ENCODE measurements around the gene PHAF1.

Gene PHAF1

DNA sequence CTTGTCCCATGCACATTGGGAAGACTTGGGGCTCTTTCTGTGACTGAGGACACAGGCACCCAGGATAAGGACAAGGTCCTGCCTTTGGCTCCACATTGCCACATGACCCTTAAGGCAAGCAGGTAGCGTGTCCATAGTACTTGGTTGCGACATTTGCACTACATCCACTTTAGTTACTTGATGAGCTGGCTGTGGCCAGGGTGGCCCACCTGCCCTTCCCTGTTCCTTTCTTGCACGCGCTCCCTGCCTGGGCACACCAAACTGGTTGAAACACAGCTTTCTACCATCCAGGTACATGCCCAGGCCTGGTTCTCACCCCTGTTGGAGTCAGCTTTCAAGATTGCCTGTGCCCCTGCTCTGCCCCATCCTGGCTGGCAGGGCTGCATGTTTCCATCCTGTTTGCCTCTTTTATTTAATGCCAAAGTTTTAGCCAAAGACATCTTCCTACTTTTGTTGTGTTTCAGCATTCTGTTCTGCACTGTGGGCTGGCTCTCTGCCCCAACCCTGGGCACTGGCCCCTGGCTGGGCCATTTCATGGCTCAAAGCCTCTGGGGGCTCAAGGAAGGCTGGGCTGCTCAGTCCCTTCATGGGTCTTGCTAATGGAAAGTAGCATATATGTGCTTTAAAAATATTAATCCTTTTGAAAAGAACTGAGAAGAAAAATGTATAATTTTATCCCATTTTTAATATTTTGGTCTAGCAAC is 37.8 kb downstream of the PHAF1 start:
- DNase-seq (ENCODE audit: low read depth): no peak

DNA sequence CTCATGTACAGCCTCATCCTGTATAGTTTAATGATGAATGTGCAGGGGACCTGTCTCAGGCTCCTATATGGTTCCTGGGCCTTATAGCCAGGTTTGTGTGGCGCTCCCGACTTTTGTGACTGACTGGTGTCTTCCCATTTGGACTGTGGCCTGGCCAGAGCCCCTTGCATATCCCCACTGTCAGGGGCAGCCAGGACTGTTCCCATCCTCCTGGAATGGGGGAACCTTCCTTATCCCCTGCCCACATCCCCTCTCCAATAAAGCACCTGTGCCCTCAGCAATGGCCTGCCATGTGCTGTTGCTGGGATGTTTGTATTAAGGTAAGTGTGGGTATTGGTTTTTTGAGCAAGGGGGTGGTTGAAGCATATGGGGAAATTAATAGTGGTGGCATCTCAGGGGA is 38.5 kb downstream of the PHAF1 start:
- no peak for DNase-seq (ENCODE audit: low read depth)

DNA sequence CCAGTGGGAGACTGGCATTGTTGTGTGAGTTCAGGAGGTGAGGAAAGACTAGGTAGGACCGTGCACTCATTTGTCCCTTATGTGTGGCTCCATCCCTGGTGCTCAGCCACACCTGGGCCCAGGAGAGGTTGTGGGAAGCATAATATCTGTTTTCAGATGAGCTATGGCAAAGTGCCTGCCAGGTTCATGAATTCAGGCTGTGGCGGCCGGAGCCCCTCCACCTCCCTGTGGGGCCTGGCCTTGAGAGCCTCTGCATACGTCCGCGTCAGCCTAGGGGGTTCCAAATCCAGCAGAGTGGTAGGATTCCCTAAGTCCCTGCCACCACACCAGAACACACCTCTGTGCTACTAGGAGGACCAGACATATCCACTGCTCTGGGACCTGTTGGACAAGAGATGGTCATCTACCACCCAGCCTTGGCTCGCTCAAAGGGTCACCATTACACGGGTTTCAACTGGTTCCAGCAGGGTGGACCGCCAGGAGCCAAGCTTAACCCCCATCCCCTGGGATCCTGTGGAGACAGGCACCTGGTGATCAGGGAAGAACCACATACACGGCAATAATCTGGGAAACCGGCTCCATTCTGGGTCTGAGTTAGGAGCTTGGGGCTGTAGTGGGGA is 39.0 kb downstream of the PHAF1 start:
- DNase-seq (ENCODE audit: low read depth): no peak

DNA sequence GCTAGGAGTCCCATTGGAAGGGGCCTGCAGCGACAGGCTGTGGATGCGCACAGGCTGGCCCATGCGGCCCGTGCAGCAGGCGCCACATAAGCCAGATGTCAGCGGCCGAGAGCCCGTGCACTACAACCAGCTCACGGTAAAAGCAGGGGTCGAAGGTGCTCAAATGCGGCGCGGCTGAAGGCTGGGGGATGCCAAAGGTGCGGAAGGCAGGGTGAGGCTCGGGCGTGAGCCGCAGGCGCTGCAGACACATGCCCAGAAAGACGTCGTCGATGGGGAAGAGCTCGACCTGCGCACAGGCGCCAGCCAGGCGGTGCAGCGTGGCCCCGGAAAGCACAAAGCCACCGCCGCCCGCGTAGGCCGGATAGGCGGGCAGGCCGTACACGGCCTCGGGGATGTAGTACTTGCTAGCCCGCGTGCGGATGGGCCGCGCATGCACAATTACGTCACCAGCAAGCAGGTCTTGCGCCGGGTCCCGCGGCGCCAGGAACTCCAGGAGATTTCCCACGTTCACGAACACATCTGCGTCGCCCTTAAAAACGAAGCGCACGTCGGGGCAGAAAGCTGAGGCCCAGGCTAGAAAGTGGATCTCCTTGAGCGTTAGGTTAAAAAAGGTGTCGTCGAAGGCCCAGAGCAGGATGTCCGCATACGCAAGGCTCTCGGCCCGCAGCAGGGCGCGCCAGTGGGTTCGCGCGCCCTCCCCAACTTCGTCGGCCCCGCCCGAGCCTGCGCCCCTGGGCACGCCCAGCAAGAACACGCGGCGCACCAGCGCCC is 39.7 kb downstream of the PHAF1 start:
- DNase-seq (ENCODE audit: low read depth): no peak

DNA sequence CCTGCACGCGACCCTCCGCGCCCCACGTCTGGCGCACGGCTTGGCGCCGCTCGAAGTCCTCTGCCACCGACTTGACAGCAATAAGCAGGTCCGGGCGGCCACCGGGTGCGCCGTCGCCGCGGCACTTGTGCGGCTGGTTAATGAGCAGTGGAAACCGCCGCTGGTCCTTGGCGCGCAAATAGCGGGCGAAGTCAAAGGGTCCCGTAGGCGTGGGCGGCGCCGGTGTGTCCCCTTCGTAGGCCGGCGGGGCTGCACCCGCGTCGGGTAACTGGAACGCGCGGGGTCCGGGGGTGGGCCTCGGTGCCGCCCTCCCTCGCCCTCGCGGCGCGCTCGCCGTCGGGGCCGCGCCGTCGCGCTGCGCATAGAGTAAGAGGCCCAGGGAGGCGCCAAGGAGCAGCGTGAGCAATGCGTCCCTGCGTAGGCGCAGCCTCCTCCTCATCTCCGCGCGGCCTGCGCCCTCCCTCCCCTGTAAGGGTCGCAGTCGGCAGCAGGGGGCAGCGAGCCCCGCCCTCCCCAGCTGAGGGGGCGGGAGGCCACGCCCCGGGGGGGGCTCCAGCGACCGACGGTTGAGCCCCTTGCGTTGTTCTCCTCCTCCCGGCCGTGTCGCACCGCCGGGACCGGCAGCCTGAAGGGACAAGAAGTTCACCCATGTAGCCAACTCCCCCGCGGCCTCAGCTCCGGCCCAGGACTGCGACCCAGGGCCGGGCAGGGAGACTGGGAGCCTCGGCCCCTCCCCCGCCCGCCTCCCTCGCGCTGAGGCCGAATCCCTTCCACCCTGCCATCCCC is 40.5 kb downstream of the PHAF1 start:
- no peak for DNase-seq (ENCODE audit: low read depth)

DNA sequence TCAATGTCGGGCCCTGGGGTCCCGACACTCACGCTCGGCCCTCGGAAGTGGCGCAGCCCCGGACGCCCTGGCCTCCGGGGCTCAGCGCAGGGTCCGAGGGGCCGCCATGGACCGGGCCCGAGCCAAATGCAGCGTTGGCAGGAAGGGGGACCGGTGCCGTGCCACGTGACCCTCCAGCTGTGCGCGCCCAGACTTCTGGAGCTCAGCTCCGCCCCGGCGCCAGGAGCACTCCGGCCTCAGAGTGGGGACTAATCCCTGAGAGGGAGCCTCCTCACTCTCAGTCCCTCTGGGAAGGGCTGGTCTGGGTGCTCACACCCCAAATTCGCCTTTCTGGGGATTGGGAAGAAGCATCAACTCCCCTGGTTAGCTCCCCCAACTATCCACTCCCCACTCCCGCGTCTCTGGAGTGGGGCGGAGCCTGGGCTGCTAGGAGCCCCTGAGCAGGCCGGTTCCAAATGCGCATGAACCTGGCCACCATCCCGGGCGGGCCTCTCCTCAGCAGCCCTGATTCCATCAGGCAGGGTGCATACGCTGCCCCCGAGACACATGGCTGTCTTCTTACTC is 41.2 kb downstream of the PHAF1 start, which contains the start of gene B3GNT9:
B3GNT9 (minus strand) TSS at position 166 of the 564 bp plus-strand sequence. CDS start 513 bp downstream, outside the sequence.
- no peak for DNase-seq (ENCODE audit: low read depth)

DNA sequence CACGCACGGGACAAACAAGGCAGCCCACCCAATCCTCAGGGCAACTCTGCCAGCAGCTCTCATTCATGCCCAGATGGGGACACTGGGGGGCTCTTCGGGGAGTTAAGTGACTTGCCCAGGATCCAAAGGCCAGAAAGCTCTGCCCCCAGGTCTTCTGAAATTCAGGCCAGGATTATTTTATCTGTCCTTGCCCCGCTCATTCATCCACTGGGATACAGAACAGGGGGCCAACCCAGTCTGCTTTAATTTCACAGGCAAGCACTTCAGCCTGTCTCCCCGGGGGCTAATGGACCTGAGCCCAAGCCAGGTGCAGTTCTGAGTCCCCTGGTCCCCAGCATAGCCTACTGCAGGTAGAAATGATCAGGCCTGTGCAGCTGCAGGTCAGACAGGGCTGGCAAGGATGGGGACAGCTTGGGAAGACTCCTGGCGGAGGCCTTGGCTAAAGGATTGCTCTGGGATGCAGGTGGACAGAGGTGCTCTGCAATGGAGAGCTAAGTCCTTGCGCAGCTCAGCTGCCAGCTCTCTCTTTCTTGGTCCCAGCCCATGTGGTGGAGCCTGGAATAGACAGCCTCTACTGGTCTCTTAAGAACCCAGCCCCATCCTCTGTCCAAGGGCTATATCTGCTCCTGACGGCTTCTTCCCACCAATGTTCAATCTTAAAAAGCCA is 41.8 kb downstream of the PHAF1 start:
- DNase-seq (ENCODE audit: low read depth): no peak

DNA sequence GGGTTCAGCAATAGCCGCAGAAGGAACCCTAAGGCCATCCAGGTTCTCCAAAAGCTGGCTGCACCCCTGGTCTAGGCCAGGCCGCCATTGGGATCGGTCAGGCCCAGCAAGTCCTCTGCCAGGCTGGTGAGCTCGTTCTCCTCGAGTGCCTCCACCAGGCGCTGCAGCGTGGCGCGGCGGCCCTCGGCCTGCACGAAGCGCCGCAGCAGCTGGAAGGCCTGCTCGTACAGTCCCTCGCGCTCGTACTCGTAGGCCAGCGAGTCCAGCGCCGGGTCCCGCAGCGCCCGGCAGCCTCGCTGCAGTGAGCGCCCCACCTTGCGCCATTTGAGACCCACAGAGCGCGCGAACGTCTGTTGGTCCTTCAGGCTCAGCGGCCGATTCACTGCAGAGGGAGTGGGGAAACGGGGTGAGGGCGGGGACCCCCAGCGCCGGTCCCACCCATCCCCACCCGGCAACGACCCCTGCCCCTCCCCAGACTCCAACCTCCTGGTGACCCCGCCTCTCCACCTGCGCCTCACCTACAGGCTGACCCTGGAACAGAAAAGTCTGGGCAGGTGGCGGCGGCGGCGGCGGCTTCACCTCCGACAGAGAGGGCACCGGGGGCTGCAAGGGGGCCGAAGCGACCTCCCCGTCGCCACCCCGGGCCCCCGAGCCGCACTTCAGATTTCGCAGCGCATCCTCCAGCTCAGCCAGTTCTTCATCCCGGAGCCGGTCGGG is 45.0 kb downstream of the PHAF1 start:
- no peak for DNase-seq (ENCODE audit: low read depth)

DNA sequence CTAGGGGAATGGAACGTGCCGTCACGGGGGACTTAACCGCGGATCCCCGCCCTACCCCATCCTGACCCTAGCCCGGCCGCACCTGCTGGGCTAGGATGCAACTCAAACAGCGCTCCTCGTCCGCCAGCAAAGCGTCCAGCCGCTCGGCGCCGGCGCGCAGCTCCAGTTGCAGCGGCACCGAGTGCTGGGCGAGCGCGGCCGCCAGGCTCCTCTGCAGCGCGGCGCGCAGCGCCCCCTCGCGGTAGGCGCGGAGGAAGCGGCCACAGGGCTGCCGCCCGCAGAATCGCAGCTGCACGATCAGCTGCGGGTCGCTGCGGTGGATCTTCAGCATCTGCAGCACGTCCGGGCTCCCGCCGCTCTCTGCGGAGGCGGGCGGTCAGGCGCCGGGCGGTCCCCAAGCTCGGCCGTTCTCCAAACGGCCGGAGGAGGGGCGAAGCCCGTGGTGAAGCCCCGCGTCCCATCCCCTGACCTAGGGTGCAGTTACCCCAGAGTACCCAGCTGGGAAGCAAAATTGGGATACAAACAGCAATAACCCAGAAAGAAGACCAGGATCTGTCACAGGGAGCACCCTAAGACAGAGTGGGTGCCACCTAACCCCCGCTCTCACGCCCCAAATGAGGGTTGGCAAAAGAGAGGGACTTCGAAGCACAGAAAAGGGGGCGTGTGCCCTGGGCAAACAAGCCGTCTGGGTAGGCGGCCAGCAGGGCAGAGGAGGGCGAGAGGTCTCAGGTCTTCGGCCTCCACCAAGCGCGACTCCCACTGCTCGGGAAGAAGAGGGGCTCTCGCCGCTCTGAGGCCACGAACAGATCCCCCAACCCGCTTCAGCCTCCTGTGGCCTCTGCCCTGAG is 45.8 kb downstream of the PHAF1 start:
- DNase-seq (ENCODE audit: low read depth): no peak

DNA sequence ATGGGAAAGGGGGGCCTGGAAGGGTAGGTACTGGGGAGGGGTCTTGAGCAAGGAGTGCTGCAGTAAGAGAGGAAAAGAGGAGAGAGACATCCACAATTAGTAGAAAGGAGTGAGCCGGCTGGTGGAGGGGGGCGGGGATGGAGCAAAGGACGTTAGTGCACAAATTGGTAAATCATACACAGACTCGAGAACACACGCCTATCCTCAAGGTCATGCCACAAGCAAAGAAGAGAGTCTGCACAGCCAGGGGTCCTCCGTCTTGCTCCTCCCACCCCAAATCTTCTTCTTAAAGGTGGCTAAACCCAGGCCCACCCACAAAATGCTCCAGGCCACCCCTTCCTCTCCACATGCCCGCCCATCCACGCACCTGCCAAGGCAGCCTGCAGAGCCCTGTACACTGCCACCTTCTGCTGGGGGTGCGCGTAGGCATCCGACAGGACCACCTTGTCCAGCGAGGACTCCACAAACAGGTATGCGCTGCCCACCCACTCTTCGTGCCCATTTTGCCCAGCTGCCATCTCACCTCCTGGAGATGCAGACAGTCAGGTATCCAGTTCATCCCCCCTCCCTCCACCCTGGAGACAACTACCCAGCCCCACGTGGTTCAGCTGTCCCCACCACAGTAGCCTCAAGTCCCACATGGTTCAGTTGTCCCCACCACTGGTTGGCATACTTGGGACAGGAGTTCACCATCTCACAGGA is 46.6 kb downstream of the PHAF1 start:
- no peak for DNase-seq (ENCODE audit: low read depth)

- no peak for DNase-seq (ENCODE audit: low read depth)
Observed at GRCh38 chr16:67157106-67157748, 47.5 kb downstream of the PHAF1 start.

DNA sequence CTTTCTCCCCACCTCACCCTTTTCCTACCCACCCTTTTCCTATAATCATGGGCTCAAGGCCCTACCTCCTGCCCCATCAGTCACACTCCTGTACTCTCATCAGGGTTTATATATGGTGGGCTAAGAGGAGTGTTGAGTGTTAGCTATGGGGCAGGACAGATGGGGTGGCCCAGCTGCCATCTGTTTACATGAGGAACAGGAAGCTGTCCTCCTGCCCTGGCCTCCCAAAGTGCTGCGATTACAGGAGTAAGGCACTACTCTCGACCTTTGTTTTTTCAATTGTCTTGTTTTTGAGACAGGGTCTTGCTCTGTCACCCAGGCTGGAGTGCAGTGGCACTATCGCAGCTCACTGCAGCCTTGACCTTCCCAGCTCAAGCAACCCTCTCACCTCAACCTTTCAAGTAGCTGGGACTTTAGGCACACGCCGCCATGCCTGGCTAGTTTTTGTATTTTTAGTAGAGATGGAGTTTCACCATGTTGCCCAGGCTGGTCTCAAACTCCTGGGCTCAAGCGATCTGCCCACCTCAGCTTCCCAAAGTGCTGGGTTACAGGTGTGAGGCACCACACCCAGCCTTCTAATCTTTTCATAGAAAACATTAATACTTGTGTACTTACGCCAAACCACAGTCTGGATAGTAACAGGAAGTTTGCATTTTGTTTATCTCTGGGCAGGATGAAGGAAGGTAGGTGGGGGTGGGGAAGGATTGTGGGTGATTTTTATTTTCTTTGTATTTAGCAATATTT is 48.3 kb downstream of the PHAF1 start:
- no peak for DNase-seq (ENCODE audit: low read depth)

GRCh38 chr16:67158637-67159600 is 49.2 kb downstream of the PHAF1 start:
- no peak for DNase-seq (ENCODE audit: low read depth)

- no peak for DNase-seq (ENCODE audit: low read depth)
Observed at GRCh38 chr16:67161595-67162058, 51.9 kb downstream of the PHAF1 start.

DNA sequence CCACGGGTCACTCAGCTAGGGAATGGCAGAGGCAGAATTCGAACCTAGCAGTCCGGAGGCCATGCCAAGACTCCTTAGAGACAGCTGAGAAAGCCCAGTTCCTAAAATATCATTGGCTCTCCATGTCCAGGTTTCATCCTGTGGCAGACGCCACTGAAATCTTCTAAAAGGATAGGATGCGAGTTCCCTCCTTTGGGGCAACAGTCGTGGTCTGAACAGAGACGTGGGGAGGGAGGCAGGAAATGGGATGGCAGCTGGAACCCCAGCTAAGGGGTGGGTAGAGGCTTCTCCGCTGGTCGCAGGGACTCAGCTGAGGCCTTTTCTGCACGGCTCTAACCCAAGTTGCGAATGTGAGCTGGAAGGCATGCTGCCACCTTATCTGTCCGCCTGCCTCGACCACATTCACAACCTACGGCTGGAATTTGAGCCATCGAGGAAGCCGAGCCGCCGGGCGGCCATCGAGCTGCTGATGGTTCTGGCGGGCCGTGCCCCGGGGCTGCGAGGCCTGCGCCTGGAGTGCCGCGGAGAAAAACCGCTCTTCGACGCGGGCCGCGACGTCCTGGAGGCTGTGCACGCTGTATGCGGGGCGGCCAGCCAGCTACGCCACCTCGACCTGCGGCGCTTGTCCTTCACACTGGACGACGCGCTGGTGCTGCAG is 52.9 kb downstream of the PHAF1 start:
- DNase-seq (ENCODE audit: low read depth): no peak

Data from non-pigmented ciliary epithelial cell (primary cell).